HG03045 (cell line): ENCODE results near the gene PCBP3.

Source experiments
- ATAC-seq: cut with Tn5 transposase; IDR thresholded peaks from one replicate; pipeline ENCODE4 v1.9.1; 2021; ENCODE audit warnings: mild to moderate bottlenecking, moderate library complexity; ENCODE audit not compliant: unreplicated experiment

PCBP3 gene

DNA sequence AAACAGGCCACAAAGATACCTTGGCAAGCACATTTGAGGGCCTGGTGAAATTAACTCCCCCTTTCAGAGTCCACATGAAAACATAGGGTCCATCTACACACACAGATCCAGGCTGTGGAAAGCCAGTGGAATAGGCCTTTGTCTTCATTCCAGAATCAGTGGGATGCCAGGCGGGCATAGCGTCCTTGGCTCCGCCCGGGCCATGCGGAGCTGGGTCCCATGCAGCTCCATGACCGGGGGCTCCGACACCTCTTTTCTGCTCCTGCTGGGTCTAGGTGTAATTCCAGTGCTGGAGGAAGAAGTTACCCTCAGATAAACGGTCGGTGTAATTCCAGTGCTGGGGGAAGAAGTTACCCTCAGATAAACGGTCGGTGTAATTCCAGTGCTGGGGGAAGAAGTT lies 274.5 kb downstream of the PCBP3 start:
- no peak for ATAC-seq

DNA sequence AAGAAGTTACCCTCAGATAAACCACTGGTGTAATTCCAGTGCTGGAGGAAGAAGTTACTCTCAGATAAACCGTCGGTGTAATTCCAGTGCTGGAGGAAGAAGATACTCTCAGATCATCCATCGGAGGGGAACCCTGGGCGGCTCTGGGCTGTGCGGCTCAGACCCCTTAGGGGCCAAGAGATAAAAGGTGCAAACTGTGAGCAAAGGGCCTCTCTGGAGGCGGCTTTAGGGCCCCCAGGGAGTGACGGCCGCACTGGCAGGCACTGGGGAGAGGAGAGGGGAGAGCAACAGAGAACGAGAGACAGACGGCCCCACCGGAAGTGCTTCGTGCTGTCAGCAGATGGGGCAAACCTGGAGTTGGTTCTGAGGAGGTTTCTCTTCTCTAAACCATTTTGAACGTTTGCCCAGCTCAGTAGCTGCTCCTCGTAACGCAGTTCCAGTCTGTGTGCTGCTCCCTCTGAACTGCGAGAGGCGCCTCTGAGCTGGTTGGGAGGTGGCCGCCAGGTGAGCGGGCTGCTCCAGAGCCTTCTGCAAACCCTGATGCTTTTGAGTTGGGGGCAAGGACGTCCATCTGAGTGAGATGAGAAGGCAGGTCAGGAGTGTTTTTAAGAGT lies 275.4 kb downstream of the PCBP3 start:
- ATAC-seq: no peak

DNA sequence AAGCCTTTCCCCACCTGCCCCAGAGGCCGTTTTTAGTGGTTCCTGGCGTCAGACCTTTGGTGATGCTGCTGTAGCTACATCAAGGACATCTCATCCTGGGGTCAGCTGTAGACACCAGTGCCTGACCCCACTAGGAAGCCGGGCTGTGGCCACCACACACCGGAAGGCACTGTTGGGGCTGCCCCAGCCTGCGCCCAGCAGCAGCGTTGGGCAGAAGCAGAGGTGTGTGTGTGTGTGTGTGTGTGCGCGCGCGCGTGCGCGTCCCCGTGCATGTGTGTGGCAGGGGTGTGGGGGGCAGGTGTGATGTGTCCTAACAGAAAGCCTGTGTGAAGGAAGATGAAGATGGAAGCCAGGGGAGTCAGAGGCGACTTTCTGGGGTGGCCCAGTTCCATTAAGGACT lies 276.1 kb downstream of the PCBP3 start:
- no peak for ATAC-seq

DNA sequence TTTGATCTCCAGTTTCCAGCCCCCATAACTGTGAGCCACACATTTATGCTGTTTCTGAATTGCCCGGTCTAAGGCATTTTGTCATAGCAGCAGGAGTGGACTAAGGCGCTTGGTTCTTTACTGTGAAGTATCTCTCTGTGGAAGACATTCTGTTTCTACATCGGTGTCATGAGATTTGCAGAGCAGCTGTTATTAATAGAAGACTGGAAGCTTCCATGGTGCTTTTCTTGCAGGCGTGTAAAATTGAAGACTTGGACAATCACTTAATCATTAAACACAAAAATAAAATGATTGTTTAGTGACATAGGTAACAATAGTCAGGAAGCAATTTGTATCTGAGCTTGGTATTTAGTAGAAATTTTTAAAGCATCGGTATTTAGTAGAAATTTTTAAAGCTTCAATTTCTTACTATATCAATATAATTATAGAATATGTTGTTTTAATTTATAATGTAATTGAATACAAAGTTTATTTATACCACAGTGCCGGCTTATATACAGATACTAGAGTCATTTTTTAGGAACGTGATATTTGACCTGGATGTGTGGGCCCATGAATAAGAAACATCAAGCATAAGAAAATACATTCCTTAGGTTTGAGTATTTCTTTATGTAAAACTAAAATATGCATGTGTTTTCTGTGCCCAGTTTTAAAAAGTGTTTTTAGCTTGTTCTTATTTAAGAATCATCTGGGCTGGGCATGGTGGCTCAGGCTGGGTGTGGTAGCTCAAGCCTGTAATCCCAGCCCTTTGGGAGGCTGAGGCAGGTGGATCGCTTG lies 277.5 kb downstream of the PCBP3 start:
- no peak for ATAC-seq

DNA sequence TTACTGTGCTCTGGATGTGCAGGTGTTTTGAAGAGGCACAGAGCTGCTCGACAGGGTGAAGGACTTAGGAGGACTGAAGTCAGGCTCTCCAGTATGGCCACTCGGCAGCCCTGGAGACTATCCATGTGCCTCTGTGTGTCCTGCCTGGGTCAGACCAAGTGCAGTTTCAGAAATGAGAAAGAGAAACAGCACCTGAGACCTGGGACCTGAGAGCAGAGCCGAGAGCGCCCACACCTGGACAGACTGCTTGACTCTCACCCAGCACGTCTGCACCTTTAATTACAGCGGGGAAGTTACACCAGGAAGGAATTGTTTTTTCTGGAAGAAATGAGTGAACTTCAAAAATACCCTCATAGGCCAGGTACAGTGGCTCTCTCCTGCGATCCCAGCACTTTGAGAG lies 278.4 kb downstream of the PCBP3 start:
- ATAC-seq: no peak

- ATAC-seq: no peak
Measured at GRCh38 chr21:45922648-45923047, 279.1 kb downstream of the PCBP3 start.

GRCh38 chr21:45923146-45923545 lies 279.6 kb downstream of the PCBP3 start:
- ATAC-seq: no peak

DNA sequence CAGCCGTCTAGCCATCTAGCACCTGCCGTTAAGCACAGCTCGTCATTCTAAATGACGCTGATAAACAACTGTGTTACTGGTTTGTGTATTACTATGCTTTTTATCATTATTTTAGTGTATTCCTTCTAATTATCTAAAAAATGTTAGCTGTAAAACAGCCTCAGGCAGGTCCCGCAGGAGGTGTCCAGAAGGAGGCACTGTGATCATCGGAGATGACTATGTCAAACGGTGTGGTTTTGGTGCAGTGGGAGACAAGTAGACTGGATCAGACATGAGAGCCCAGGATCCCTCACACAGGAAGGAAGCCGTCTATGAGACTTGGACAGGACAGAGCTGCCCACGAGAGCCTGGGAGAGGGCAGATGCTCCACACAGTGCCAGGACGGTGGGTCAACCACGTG lies 282.8 kb downstream of the PCBP3 start:
- ATAC-seq: no peak

GRCh38 chr21:45927032-45927431 lies 283.5 kb downstream of the PCBP3 start:
- no peak for ATAC-seq

- ATAC-seq: no peak
Measured at GRCh38 chr21:45927851-45928850, 284.6 kb downstream of the PCBP3 start.

DNA sequence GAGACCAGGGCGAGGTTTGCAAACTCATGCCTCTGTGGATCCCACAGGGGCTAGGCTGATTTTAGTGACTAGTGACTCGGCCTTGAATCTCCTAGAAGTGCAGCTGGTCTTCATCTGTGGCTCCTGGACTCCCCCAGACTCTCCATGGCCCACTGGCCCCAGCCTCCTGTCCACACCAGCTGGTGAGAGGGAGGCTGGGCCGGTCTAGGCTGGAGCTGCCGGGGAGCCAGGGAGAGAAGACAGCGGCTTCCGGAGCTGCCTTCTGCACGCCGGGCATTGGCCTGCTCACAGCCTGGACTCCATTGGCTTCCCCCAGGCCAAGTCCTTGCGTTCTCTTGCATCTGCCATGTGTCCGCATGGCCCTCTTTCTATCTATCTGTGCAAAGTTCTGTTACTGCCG lies 285.9 kb downstream of the PCBP3 start:
- ATAC-seq: no peak

DNA sequence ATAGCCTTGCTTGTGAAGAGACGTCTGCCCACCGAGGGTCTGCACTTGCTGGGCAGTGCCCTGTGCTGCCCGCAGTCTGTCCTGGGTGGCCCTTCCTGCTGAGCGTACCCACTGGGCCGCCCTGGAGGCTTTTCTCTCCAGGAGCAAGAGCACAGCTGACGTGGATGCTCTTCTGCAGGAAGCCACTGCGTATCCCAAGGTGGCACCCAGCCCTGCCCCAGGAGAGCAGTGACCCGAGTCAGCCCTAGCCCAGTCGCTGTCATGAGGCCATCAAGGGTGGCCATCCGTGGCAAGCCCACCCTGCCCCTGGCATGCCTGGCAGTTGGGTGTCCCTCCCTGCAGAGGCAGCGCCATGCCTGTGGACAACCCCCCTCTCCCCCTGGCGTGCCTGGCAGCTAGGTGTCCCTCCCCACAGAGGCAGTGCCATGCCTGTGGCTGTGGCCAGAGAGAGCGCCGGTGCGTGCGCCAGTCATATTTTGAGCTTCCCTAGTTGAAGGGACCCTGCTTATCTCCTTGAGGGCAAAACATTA lies 286.8 kb downstream of the PCBP3 start:
- ATAC-seq: no peak

DNA sequence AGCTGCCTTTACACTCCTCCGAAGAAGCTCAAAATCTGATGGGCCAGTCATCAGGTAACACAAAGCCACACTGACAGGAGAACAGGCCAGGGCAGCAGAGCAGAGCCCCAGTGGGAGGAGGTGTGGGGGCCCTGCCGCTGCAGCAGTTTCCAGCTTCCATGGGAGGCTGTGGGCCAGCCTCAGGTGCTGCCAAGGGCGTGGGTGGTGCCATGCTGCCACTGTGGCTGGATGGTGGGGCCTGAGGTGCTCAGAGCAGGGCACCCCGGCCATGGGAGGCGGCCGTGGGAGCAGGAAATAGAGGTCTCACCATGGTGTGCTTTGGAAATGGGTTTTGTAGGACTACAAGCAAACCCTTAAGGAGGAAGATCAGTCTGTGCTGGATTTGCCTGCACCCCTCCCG lies 287.3 kb downstream of the PCBP3 start:
- ATAC-seq: no peak

GRCh38 chr21:45931397-45931969 lies 288.0 kb downstream of the PCBP3 start:
- no peak for ATAC-seq

DNA sequence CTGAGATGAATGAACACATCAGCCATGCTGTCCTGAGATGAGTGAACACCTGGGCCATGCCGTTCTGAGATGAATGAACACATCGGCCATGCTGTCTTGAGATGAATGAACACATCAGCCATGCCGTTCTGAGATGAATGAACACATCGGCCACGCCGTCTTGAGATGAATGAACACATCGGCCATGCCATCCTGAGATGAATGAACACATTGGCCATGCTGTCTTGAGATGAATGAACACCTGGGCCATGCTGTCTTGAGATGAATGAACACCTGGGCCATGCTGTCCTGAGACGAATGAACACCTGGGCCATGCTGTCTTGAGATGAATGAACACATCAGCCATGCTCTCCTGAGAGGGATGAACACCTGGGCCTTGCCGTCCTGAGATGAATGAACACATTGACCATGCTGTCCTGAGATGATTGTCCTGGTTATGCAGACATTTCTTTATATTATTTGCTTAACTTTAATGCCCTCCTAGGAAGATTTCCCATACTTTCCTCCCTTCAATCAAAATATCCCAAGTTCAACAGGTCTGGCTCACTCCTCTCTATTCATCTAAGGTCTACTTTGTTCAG lies 289.5 kb downstream of the PCBP3 start:
- no peak for ATAC-seq

DNA sequence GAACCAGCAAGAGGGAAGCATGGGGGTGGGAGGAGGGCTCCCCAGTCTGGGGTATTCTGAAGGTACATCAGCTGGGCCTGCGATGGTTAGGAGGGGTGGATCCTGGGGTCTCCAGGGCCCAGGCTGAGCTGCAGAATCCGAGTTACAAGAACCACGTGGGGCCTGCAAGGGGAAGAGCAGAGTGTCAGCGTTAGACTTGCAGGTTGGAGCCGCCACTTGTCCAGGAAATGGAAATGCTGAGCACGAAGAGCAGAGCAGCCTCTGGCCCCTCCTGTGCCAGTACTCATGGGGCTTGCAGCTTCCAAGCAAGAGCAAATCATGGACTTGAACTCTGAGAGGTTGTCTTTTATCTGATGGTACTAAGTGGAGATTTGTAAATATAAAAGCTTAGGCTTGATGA lies 290.6 kb downstream of the PCBP3 start:
- no peak for ATAC-seq

GRCh38 chr21:45934554-45934953 lies 291.0 kb downstream of the PCBP3 start:
- ATAC-seq: no peak

GRCh38 chr21:45935628-45936027 lies 292.1 kb downstream of the PCBP3 start:
- no peak for ATAC-seq

DNA sequence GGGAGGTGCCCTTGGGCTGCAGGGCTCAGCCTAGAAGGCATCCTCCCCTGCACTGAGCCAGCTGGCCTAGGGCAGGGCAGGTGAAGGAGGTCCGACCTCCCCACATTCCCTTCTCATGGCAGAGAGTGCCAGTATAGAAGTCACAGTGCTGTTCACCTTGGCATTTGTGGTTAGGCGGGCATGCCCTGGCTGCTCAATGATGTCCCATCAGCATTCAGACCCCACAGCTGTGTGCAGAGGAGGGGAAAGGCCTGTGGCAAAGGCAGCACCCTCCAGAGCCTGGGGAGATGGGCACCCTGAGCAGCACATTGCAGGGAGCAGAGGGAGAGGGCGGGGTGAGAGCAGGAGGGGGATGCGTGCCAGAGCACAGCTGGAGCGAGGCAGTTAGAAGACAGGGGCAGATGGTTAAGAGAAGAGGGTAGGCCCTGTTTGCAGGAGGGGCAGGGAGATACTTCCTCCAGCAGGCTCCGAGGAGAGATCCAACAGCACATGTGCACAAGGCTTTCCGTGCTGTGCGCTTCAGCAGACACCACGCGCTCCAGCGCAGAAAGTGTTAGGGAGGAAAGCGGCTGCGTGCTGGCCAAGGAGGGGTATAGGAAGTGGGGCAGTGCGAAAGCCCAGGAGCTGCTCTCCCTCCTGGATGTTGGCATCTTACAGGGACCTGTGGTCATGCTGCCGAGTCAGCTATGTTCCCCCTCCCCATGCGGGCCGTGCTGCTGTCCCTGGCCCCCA lies 294.4 kb downstream of the PCBP3 start:
- no peak for ATAC-seq

DNA sequence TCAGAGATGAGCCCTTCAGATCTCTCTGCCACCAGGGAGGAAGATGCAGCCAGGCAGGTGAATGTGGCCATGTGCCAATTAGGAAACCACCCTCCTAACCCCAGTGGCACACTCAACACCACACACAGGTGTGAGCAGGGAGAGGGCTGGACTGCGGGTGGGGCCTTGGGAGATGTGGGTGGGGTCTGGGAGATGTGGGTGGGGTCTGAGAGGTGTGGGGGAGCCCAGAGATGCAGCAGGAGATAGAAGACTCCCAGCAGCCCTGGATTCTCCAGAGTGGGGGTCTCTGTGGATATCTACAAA lies 294.9 kb downstream of the PCBP3 start:
- ATAC-seq: no peak
